ENCODE measurements around the gene LRRC36. TPM values are rescaled to one million over a fixed set of nuclear protein-coding genes. Genes with fewer than 3 reads are reported as not detected.

The LRRC36 gene
- total and polyA plus RNA-seq, 2 of the 8 experiments (the other 6 are each of a cell fraction or from before 2014, with no cell fraction given): 0.15 TPM; not detected in 1

DNA sequence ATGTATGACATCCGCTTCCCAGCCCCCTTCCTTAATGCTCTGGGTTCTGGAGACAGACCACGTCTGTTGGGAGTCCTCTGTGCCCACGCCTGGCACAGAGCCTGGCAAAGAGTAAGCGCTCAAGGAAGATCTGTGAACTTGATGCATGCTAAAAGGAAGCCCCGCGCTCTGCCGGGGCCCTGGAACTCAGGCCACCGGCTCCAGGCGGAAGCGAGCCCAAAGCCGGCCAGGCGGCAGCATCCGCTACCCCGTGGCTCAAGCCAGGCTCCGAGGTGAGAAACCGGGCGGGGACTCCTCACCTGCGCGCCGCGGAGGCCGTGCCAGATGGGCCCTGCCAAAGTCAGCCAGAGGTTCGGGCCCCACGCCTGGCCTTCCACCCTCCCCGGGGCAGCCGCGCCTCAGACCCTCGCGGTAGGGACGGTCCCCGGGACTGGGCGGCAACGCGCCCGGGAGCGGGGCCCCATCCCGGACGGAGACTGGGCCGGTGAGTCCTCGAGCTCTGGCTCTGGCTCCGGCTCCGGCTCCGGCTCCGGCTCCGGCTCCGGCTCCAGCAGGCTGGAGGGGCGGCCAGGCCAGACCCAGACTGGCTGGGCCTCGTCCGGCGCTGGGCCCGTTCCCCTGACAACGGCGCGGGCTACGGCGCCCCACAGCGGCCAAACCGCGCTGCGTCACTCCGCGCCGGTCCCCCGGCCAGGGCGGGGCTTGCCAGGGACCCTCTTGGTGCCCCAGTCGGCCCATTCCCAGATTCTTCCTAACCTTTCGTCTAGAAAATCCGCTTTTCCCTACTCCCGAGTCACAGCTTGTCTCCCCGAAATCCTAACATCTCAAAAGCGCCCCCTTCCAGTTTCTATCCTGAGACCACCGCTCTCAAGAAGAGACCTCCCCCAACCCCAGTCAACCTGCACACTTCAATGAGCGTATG is 89.5 kb downstream of the LRRC36 start, which contains the start of gene ZDHHC1 (continued):
- TF ChIP-seq ASH2L (IDR thresholded peaks at IDR 0.05; ENCODE audit: low read length) (no peak), KDM5A (IDR thresholded peaks at IDR 0.05; ENCODE audit: low read length) (no peak), NANOG (IDR thresholded peaks at IDR 0.05; ENCODE audit: insufficient read depth, low read depth, low read length, poor library complexity, severe bottlenecking) (no peak), KDM1A (IDR thresholded peaks at IDR 0.05; ENCODE audit: borderline replicate concordance, low read length) (0 out of 2 replicates have a peak, but pooled peaks have one; percentile 34), GTF2F1 (IDR thresholded peaks at IDR 0.05; ENCODE audit: borderline replicate concordance, low read depth, low read length) (no peak), SUZ12 (IDR thresholded peaks at IDR 0.05; ENCODE audit: low read length) (no peak), RXRA (IDR thresholded peaks at IDR 0.05; ENCODE audit: insufficient read depth, low read depth, low read length) (no peak), SIX5 (IDR thresholded peaks at IDR 0.05; ENCODE audit: low read depth, low read length) (no peak), TAF1 (IDR thresholded peaks at IDR 0.05; ENCODE audit: low read depth, low read length) (no peak), NRF1 (IDR thresholded peaks at IDR 0.05; ENCODE audit: low read depth, low read length) (no peak), SRF (IDR thresholded peaks at IDR 0.05; ENCODE audit: low read depth, low read length) (no peak), SP1 (IDR thresholded peaks at IDR 0.05; ENCODE audit: low read depth, low read length) (no peak), SP4 (IDR thresholded peaks at IDR 0.05; ENCODE audit: low read length) (no peak), YY1 (IDR thresholded peaks at IDR 0.05; ENCODE audit: low read depth, low read length) (no peak)
